GM12865 (cell line): ENCODE data around the gene TMEM232.

Experiments
- DNase-seq: peaks from one replicate; pipeline ENCODE4 v3.0.0; 2010; ENCODE audit warnings: low read depth
- H3K4me3 ChIP-seq: 2 replicates; pipeline ENCODE4 v1.5.1; 2011; ENCODE audit warnings: mild to moderate bottlenecking, low read depth, low read length, control low read depth
- TF ChIP-seq, protein P1 (sequence below): IDR thresholded peaks from 2 replicates; pipeline ENCODE4 v1.5.1; 2011; ENCODE audit warnings: low read length, control low read depth, low read depth, inconsistent platforms; ENCODE audit not compliant: insufficient read depth; ENCODE audit errors: missing control alignments

TMEM232 gene

DNA sequence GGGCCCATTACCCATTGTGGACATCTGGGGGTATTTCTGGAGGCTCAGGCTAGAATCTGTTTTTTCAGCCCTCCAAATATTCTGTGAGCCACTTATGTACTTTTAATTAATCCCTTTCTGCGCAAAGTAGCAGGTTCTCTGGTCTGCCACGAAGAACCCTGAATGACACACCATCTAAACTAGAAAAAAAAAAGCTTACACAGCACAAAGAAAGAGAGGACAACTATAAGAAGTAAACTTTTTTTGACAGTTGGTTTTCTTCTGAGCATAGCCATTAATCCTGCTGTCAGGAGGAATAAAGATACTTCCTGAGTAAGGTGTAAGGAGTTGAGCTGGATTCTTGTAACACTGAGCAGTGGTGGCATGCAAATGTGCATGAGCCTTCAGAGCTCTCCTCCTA lies 327.5 kb downstream of the TMEM232 start:
- DNase-seq, result no peak
- TF ChIP-seq, protein P1, sequence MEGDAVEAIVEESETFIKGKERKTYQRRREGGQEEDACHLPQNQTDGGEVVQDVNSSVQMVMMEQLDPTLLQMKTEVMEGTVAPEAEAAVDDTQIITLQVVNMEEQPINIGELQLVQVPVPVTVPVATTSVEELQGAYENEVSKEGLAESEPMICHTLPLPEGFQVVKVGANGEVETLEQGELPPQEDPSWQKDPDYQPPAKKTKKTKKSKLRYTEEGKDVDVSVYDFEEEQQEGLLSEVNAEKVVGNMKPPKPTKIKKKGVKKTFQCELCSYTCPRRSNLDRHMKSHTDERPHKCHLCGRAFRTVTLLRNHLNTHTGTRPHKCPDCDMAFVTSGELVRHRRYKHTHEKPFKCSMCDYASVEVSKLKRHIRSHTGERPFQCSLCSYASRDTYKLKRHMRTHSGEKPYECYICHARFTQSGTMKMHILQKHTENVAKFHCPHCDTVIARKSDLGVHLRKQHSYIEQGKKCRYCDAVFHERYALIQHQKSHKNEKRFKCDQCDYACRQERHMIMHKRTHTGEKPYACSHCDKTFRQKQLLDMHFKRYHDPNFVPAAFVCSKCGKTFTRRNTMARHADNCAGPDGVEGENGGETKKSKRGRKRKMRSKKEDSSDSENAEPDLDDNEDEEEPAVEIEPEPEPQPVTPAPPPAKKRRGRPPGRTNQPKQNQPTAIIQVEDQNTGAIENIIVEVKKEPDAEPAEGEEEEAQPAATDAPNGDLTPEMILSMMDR, result no peak
- no peak overlapping the region for H3K4me3 ChIP-seq

DNA sequence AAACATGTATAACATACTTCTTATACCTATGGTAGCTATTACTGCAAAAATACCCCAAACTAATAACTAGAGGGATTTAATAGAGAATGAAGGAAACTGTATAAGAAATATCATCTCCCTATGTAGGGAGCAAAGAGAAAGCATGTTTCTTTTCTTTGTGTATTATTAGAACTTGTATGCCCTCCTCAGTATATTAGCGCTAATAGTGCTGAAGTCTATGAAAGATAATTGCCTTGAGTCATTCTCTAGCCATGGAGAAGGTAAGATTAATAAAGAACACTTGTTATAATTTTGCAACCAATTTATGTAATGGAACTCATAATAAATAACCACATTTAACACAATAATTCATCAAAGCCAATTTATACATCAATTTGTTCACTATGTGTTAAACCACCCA lies 329.2 kb downstream of the TMEM232 start:
- TF ChIP-seq, protein P1, result no peak
- H3K4me3 ChIP-seq, result no peak overlapping the region
- DNase-seq, result no peak

DNA sequence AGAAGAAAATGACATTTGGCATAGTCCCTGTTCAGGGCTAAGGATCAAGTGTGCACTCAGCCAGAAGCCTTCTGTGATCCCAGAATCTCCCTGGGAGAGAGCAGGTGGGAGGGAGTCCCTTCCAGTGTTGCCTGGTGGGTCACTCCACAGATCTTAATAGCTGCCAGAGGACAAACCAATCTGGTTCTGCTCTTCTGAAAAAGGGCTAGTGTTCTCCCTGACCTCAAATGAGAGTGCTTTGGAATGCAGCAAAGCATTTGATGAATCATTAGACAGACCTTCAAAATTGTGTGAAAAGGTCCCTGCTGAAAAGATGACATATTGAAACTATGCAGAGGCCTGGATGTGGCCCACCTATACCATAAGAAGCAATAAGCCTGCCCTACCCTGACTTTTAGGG lies 339.7 kb downstream of the TMEM232 start:
- DNase-seq, result no peak
- no peak overlapping the region for H3K4me3 ChIP-seq
- TF ChIP-seq, protein P1, result no peak

DNA sequence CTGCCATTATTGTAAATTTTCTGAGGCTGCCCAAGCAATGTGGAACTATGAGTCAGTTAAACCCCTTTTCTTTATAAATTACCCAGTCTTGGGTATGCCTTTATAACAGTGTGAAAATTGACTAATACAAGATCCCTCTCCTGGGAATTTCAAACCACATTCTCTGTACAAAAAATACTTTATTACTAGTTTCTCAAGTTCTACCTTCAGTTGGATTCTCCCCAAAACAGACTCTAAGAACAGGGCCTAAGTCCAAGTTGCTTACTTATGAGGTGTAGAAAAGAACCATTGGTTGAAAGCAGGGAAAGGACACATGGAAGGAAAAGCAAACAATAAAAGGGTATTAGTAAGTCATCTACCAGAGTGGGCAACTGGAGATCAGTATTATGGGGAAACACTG lies 343.2 kb downstream of the TMEM232 start:
- DNase-seq, result no peak
- TF ChIP-seq, protein P1, result no peak
- H3K4me3 ChIP-seq, result no peak overlapping the region

DNA sequence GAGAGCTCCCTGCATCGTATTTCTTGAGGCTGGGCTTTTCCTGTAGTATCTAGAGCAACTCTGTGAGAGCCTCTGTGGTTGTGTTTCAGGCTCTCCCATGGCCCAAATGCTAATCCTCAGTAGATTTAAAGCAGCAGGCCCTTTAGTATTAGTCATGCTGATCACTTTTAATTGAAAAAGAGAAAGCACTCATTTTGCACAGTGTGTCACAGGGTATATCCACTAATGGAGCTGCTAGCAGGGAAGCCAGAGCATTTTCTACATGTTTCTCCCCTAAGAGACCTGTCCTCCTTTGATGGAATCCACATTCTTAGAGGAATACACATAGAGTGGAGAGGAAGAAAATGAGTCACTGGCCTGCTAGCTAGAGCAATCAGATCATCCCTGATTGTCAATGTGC lies 348.5 kb downstream of the TMEM232 start:
- DNase-seq, result no peak
- no peak overlapping the region for H3K4me3 ChIP-seq
- TF ChIP-seq, protein P1, result no peak

DNA sequence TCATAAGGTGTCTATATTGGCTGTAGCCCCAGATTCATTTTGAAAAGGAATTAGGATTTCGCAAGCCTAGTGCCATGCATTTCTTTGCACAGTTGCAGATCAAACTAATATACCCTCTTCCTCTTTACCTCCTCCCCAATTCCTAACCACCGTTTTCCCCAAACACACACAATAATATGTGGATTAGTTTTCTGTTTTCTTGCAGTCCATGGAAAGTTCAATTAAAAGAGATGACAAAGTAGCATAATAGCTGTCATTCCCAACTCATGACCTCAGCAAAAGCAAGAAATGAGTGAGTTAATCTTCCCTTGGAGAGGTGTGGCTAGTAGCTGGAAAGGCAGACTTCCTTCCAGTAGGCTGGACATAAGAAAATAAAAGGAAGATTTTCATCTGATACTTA lies 349.1 kb downstream of the TMEM232 start:
- TF ChIP-seq, protein P1, result no peak
- no peak overlapping the region for H3K4me3 ChIP-seq

DNA sequence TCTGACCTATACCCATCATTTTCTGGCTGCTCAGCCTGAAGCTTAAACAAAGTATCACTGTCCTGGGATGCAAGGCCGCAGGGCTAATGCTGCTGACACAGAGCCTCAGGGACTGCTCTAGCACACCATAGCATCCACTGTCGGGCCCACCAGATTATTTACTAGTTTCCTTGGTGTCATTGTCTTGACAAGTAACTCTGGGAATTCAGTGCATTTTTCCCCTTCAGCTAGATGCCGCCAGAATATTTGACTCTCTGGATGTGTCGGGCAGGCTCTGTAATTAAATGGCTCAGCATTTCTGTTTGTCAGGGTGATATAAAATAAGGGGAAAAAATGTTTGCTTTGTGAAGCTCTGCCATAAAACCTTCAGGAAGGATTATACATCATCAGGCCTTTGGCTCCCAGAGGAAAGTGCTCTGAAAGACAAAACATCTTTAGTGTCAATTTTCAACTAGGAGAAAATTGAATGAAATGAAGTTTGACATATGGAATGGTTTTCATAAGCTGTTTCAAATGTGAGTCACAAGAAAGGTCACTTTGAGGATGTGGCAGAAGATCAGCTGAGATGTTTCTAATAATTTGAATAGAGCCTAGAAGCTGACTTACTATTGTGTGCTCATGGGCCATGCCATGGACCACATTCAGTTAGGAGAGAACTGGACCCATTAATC lies 350.1 kb downstream of the TMEM232 start:
- no peak for DNase-seq
- TF ChIP-seq, protein P1, result no peak
- H3K4me3 ChIP-seq, result no peak overlapping the region

More for the DNA sequence above, 349.1 kb downstream of the TMEM232 start:
- DNase-seq, result no peak
